ENCODE data around the gene MAP7D2.

MAP7D2 gene

DNA sequence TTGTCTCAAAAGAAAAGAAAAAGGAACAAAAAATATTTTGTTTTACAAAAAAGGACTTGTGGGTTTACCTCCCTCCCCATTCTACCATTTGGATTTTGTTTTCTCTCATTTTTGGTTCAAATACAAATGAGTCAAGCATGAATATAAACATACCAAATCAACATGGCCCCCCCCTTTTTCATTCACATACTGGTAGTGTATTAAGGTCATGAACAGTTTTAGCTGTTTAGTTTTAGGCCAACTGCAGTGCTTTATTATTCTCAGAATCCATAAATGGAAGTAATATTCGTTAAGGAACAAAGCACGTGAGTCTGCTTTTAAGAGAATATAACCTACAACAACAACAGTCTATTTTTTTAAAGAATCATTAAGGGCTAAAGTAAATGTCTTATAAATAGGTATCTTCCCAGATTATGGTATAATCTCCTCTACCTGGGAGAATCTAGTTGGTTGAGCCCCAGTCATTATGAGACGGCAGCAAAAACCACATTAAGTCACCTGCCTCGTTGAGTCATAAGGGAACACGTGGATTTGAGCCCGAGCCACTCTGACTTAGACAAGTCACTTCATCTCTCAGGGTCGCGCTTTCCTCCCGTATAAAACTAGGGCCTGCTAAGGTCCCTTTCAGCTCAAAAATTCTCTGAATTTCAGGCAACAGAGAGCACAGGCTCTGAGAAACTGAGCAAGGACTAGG is 152.5 kb downstream of the MAP7D2 start:
- no peak for DNase-seq

DNA sequence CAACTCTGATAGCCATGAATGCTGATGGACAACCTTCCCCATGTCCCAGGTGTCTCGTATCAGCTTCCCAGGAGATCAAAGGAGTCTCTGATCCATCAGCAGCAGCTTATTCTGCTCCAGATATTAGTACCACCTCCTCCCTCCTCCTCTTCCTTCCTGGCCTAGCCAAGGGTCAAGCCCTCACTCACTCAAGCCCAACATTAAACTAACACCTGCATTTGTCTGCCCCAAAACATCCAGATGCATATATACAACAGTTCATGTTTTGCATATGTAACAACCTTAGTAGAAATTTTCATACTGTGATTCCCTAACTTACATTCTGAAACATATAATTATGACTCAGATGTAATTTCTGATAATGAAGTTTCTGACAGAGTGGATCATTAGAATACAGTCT is 155.8 kb downstream of the MAP7D2 start:
- no peak for DNase-seq

DNA sequence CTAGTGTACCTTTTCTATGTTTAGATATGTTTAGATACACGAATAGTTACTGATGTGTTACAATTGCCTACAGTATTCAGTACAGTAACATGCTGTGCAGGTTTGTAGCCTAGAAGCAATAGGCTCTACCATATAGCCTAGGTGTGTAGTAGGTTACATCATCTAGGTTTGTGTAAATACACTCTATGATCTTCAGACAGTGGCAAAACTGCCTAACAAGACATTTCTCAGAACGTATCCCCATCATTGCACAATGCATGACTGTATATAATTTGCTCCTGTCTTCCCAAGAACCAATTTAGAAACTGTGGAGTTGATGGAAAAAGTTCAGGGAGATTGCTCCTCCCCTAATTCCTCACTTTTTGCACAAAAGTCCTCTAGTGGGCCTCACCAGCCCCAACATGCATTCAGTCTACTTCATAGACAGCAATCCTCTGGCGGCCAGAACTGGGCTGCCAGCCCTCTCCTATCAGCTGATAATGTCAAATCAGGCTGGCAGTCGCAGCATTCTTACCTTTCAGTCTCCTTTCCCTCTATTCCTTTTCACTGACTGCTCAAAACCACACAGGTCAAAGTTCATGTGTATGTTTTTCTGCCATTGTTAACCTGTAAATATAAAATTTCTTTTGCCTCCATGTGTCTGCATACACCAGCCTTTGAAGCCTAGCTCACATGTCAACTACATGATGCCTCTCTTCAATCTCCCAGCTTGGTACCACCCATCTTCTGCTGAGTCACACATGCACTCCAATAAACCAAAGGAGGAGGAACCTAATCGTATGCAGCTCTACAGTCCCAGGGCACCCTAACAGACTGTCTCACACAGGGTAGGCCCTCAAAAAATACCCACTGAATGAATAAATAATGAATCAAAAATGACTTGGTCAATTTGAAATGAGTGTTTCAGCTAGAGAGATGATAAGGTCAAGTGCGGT is 157.9 kb downstream of the MAP7D2 start:
- DNase-seq, result no peak

DNA sequence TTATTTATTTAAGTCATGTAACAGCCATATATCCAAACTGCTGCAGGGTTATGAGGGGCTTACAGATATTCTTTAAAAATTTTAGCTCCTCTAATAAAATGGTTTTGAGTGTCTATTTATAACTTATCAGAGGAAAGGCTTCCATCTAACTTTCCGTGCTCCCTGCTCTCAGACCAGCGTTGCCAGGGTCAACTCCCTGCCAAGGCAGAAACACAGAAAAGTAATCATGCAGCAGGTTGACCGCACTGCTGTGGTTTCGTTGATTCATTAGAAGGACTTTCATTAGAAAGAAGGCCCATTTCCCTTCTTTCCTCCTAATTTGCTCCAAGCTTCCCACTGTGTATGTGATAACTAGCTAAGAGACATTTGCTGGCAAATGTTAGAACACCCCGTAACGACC is 159.8 kb downstream of the MAP7D2 start:
- DNase-seq, result no peak

Data from DMS 273 treated with DMSO at 0.1 percent for 48 hours (cell line).